GM12864 (cell line): ENCODE results near the gene PIP.
"Not testable (repeated sequence)": the region's sequence is repeated elsewhere in the genome, so short reads cannot be mapped to it uniquely, and the experiment has no call there.

ENCODE experiments used
- DNase-seq: peaks from one replicate; pipeline ENCODE4 v3.0.0-alpha.2; 2011; ENCODE audit warnings: low read depth
- H3K4me3 ChIP-seq: 2 replicates; pipeline ENCODE4 v1.5.1; 2011; ENCODE audit warnings: mild to moderate bottlenecking, low read depth, low read length, control low read depth
- TF ChIP-seq, protein P1 (sequence below): IDR thresholded peaks from 2 replicates; pipeline ENCODE4 v1.5.1; 2011; ENCODE audit warnings: low read depth, mild to moderate bottlenecking, moderate library complexity, low read length, control low read depth, inconsistent platforms; ENCODE audit errors: missing control alignments

Gene PIP, protein sequence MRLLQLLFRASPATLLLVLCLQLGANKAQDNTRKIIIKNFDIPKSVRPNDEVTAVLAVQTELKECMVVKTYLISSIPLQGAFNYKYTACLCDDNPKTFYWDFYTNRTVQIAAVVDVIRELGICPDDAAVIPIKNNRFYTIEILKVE

DNA sequence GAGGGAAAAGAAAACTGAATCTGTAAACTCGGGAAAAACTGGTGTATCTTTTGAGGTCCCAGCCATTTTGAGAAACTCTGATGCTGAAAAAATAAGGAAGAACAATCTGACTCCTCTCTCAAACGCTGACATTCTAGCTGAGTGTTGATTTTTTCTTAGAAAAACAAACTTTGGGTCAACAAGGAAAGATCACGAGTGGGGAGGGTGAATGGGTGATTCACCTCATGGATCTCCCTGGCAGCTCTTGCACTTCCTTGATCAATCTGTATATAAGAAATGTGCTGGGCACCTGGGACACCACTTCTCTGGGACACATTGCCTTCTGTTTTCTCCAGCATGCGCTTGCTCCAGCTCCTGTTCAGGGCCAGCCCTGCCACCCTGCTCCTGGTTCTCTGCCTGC is at the start of gene PIP:
TSS of gene PIP (plus strand) at position 297 of the 400 bp plus-strand sequence. CDS start at position 337, 40 bp downstream.
- no peak within 1 kb of the TSS for H3K4me3 ChIP-seq
- TF ChIP-seq, protein P1, sequence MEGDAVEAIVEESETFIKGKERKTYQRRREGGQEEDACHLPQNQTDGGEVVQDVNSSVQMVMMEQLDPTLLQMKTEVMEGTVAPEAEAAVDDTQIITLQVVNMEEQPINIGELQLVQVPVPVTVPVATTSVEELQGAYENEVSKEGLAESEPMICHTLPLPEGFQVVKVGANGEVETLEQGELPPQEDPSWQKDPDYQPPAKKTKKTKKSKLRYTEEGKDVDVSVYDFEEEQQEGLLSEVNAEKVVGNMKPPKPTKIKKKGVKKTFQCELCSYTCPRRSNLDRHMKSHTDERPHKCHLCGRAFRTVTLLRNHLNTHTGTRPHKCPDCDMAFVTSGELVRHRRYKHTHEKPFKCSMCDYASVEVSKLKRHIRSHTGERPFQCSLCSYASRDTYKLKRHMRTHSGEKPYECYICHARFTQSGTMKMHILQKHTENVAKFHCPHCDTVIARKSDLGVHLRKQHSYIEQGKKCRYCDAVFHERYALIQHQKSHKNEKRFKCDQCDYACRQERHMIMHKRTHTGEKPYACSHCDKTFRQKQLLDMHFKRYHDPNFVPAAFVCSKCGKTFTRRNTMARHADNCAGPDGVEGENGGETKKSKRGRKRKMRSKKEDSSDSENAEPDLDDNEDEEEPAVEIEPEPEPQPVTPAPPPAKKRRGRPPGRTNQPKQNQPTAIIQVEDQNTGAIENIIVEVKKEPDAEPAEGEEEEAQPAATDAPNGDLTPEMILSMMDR, result no peak
- no peak for DNase-seq

DNA sequence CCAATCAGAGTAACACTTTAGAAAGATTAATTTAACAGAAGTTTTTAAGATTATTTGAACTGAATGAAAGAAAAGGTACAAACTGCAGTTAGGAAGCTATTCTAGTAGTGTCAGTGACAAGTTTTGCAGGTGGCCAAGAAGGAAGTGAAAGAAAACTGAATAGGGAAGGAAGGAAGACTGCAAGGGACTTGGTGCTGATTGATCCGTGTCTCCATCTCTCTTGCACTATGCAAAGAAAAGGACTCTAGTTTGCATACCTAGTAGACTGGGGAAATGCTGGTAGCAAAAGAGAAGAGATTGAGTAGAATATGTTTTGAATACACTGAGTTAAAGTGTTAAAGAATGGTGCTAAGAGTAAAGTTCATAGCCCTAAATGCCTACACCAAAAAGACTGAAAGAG is 46.8 kb upstream of the PIP start:
- no peak overlapping the region for H3K4me3 ChIP-seq
- TF ChIP-seq, protein P1, result no peak
- peak; percentile 4 for DNase-seq

DNA sequence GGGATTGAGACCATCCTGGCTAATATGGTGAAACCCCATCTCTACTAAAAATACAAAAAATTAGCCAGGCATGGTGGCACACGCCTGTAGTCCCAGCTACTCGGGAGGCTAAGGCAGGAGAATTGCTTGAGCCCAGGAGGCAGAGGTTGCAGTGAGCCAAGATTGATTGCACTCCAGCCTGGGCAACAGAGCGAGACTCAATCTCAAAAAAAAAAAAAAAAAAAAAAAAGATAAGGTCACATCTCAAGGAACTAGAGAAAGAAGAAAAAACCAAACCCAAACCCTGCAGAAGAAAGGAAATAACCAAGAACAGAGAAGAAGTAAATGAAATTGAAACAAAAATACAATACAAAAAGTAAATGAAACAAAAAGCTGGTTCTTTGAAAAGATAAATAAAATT is 46.3 kb upstream of the PIP start:
- H3K4me3 ChIP-seq, DNase-seq: not testable (repeated sequence)

DNA sequence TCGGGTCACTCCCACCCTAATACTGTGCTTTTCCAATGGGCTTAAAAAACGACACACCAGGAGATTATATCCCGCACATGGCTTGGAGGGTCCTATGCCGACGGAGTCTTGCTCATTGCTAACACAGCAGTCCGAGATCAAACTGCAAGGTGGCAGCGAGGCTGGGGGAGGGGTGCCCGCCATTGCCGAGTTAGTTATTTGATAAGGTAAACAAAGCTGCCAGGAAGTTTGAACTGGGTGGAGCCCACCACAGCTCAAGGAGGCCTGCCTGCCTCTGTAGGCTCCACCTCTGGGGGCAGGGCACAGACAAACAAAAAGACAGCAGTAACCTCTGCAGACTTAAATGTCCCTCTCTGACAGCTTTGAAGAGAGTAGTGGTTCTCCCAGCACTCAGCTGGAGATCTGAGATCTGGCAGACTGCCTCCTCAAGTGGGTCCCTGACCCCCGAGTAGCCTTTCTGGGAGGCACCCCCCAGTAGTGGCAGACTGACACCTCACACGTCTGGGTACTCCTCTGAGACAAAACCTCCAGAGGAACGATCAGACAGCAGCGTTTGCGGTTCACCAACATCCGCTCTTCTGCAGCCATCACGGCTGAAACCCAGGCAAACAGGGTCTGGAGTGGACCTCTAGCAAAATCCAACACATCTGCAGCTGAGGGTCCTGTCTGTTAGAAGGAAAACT is 43.2 kb upstream of the PIP start:
- H3K4me3 ChIP-seq, DNase-seq: not testable (repeated sequence)

DNA sequence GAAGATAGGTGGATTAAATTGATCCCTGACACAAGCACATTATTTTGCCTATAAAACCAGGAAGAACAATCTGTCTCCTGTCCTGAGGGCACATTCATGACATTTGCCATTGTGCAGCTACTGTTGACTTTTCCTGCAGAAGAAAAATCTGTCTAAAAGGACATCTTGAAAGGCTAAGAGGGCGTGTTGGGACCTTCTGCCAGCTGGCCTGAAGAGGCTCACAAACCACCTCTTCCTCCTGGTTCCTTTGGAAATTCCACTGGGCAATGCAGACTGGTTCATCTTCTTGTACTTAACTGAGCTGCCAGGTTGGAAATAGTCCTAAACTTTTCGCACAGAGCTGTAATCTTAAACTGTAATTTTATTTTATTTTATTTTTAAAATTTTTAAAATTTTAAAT is 35.7 kb upstream of the PIP start:
- H3K4me3 ChIP-seq, result no peak overlapping the region
- no peak for DNase-seq
- TF ChIP-seq, protein P1, result no peak

DNA sequence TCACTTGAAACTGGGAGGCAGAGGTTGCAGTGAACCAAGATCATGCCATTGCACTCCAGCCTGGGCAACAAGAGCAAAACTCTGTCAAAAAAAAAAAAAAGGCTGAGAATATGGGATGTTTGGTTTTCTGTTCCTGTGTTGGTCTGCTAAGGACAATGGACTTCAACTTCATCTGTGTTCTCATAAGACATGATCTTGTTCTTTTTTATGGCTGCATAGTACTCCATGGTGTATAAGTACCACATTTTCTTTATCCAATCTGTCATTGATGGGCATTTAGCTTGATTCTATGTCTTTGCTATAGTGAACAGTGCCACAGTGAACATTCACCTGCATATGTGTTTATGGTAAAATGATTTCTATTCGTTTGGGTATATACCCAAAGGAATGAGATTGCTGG is 32.3 kb upstream of the PIP start:
- not testable (repeated sequence) for H3K4me3 ChIP-seq

DNA sequence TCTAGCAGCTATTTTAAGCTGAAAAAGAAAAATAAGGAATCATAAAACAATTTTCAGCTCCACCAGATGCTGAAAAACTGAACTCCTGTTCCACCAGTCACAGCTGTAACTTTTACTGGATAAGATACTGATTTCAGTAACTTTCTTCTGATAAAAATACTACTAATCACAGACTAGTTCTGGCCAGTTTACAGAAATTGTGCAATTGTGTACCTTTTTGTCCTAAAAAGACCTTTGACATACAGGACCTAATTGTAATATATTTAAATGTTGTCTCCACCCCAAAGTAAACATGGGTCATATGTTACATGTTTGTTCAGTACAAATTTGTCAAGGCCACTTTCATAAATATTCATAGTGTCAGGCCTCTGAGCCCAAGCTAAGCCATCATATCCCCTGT is 27.1 kb upstream of the PIP start:
- TF ChIP-seq, protein P1, result no peak
- DNase-seq, result no peak

More for the DNA sequence above, 32.3 kb upstream of the PIP start:
- DNase-seq, result not testable (repeated sequence)

DNA sequence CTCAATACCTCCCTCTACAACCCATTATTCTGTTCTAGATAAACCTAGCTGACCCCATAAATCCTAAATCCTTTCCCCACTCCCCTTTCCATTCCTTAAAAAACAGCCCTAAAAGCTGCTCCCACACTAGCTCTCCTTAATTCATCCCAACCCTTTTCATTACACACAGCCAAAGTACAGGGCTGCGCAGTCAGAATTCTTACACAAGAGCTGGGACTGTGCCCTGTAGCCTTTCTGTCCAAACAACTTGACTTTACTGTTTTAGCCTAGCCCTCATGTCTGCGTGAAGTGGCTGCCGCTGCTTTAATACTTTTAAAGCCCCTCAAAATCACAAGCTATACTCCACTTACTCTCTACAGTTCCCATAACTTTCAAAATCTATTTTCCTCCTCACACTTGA is 23.9 kb upstream of the PIP start:
- DNase-seq, H3K4me3 ChIP-seq: not testable (repeated sequence)

More for the DNA sequence above, 27.1 kb upstream of the PIP start:
- no peak overlapping the region for H3K4me3 ChIP-seq

DNA sequence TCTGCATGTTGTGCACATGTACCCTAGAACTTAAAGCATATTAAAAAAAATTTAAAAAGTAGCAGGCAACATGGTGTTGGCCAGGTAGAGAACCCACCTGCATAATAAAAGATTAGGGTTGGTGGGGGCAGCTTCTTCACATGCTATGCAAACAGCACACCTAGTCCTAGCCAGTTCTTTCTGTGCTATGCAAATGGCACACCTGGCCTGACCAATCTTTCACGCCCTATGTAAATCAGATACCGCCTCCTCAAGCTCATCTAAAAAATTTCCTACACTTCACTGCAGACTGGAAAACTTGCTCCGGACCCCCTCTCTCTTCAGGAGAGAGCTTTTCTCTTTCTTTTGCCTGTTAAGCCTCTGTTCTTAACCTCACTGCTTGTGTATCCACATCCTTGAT is 14.5 kb upstream of the PIP start:
- TF ChIP-seq, protein P1, result no peak
- H3K4me3 ChIP-seq, result no peak overlapping the region
- no peak for DNase-seq
